A673 (cell line): ENCODE data around the gene A2M. TPM values are rescaled to one million over a fixed set of nuclear protein-coding genes. Genes with fewer than 3 reads are reported as not detected.

Source experiments
- BruUV-seq: library from RNA; stranded (reverse); fragments of 400-500 nt; replicated peaks from 2 replicates; lab custom pipeline; 2021; lab: Mats Ljungman, UMichigan
- CTCF ChIA-PET: fragments of 300-600 bp; sonication (Branson Sonifier 250); formaldehyde crosslinking; loops from one replicate; lab custom pipeline; 2022; ENCODE audit warnings: antibody characterized with exemption; lab: Charles Lee
- POLR2A ChIA-PET: fragments of 300-600 bp; sonication (Branson Sonifier 250); formaldehyde crosslinking; loops from one replicate; lab custom pipeline; 2022; ENCODE audit warnings: antibody characterized with exemption; ENCODE audit not compliant: low non-redundant PET; lab: Charles Lee
- DNase-seq: peaks from one replicate; pipeline ENCODE4 v3.0.0-alpha.2; 2015; ENCODE audit warnings: low spot score
- H3K27ac ChIP-seq: fragments of 200-600 bp; sonication (generic); 2 replicates; pipeline ENCODE4 v1.5.1; 2016; ENCODE audit warnings: mixed run types, low read depth, mild to moderate bottlenecking, mixed read lengths, antibody characterized with exemption, low read length; ENCODE audit not compliant: poor library complexity, severe bottlenecking
- H3K27me3 ChIP-seq: fragments of 200-600 bp; sonication (generic); replicated peaks from 2 replicates; pipeline ENCODE4 v1.6.1; 2017; ENCODE audit warnings: mixed run types, low read depth, mild to moderate bottlenecking, mixed read lengths, antibody characterized with exemption, low read length; ENCODE audit not compliant: insufficient read depth, poor library complexity
- H3K36me3 ChIP-seq: fragments of 200-600 bp; sonication (generic); 2 replicates; pipeline ENCODE4 v1.6.1; 2016; ENCODE audit warnings: mixed run types, mild to moderate bottlenecking, mixed read lengths, antibody characterized with exemption, low read length; ENCODE audit not compliant: insufficient read depth, poor library complexity, severe bottlenecking
- H3K4me1 ChIP-seq: fragments of 200-600 bp; sonication (generic); 2 replicates; pipeline ENCODE4 v1.6.1; 2017; ENCODE audit warnings: mixed run types, mild to moderate bottlenecking, mixed read lengths, antibody characterized with exemption, low read length; ENCODE audit not compliant: insufficient read depth, poor library complexity, severe bottlenecking
- H3K4me3 ChIP-seq: fragments of 200-600 bp; sonication (generic); 2 replicates; pipeline ENCODE4 v1.5.1; 2016; ENCODE audit warnings: low read depth, mixed run types, mild to moderate bottlenecking, mixed read lengths, low read length; ENCODE audit not compliant: poor library complexity, severe bottlenecking
- H3K9me3 ChIP-seq: fragments of 200-600 bp; sonication (generic); 2 replicates; pipeline ENCODE4 v1.6.1; 2016; ENCODE audit warnings: mixed run types, low read depth, mild to moderate bottlenecking, mixed read lengths, antibody characterized with exemption, low read length; ENCODE audit not compliant: poor library complexity, severe bottlenecking
- CTCF ChIP-seq: fragments of 300-800, 200-600 bp; sonication (generic); conservative IDR thresholded peaks from 2 replicates; pipeline ENCODE4 v1.5.1; 2017; ENCODE audit warnings: low read depth, mild to moderate bottlenecking, antibody characterized with exemption, low read length, moderate library complexity, mixed read lengths
- EZH2 ChIP-seq: fragments of 200-600 bp; sonication (generic); IDR thresholded peaks from 2 replicates; pipeline ENCODE4 v1.6.1; 2017; ENCODE audit warnings: borderline replicate concordance, low read depth, mild to moderate bottlenecking, mixed read lengths, antibody characterized with exemption, low read length; ENCODE audit not compliant: poor library complexity, severe bottlenecking
- intact Hi-C: fragments of 100-400 bp; cut with micrococcal nuclease; formaldehyde crosslinking; loops from one replicate; pipeline ENCODE4 v1.10.0; 2022; ENCODE audit not compliant: unreplicated experiment
- total RNA-seq: library from RNA; stranded (reverse); gene quantifications from 2 replicates; pipeline ENCODE4 v1.2.3, GENCODE V29; 2021

A2M gene
- total RNA-seq, 1 experiment from 2014 or later: 1.3 TPM

GRCh38 chr12:9112076-9112853, 3.5 kb downstream of the A2M start:
- BruUV-seq: no TSS peak
- CTCF ChIA-PET: no interaction called here
- no peaks in the 10 kb centered on the region for H3K36me3 ChIP-seq
- no peaks in the 10 kb centered on the region for H3K4me1 ChIP-seq
- intact Hi-C loops: no loop called here
- no peak for DNase-seq
- POLR2A ChIA-PET: no interaction called here
- H3K4me3 ChIP-seq: no peak overlapping the region
- H3K27me3 ChIP-seq: no peaks in the 10 kb centered on the region
- H3K27ac ChIP-seq: no peak overlapping the region
- no peak for TF ChIP-seq EZH2
- no peak for TF ChIP-seq CTCF
- no peaks in the 10 kb centered on the region for H3K9me3 ChIP-seq

GRCh38 chr12:9111525-9111924, 4.2 kb downstream of the A2M start:
- TF ChIP-seq CTCF (no peak), EZH2 (no peak)
- no peak for DNase-seq
- Histone ChIP-seq H3K27ac (no peak overlapping the region), H3K9me3 (no peaks in the 10 kb centered on the region), H3K4me1 (no peaks in the 10 kb centered on the region), H3K36me3 (no peaks in the 10 kb centered on the region), H3K4me3 (no peak overlapping the region), H3K27me3 (no peaks in the 10 kb centered on the region)
- ChIA-PET CTCF (no interaction called here), POLR2A (no interaction called here)
- no TSS peak for BruUV-seq
- intact Hi-C loops: no loop called here

GRCh38 chr12:9109737-9110491, 5.8 kb downstream of the A2M start:
- no peaks in the 10 kb centered on the region for H3K9me3 ChIP-seq
- DNase-seq: no peak
- intact Hi-C loops: no loop called here
- BruUV-seq: no TSS peak
- ChIA-PET CTCF (no interaction called here), POLR2A (no interaction called here)
- peaks cover 6% of the 10 kb centered on the region for H3K27me3 ChIP-seq
- no peak overlapping the region for H3K27ac ChIP-seq
- no peak overlapping the region for H3K4me3 ChIP-seq
- H3K4me1 ChIP-seq: no peaks in the 10 kb centered on the region
- TF ChIP-seq CTCF: no peak
- no peak for TF ChIP-seq EZH2
- H3K36me3 ChIP-seq: no peaks in the 10 kb centered on the region
